HG03280 (cell line): ENCODE results near the gene GALNT18.
A peak's percentile ranks its signal among the peaks of the same experiment; 100 is the strongest.

Experiments used
- ATAC-seq: cut with Tn5 transposase; IDR thresholded peaks from one replicate; pipeline ENCODE4 v1.9.1; 2021; ENCODE audit warnings: mild to moderate bottlenecking, moderate library complexity; ENCODE audit not compliant: unreplicated experiment

Gene GALNT18

GRCh38 chr11:11289669-11290068 is 332.1 kb downstream of the GALNT18 start:
- no peak for ATAC-seq

GRCh38 chr11:11288972-11289616 is 332.7 kb downstream of the GALNT18 start:
- ATAC-seq, result no peak

- ATAC-seq, result no peak
These were observed 337.3 kb downstream of the GALNT18 start for GRCh38 chr11:11284481-11284880.

- no peak for ATAC-seq
These were observed 340.2 kb downstream of the GALNT18 start for GRCh38 chr11:11281626-11282025.

- ATAC-seq, result no peak
These were observed 341.0 kb downstream of the GALNT18 start for GRCh38 chr11:11280826-11281225.

- ATAC-seq, result no peak
These were observed 341.7 kb downstream of the GALNT18 start for GRCh38 chr11:11279956-11280689.

- no peak for ATAC-seq
These were observed 349.6 kb downstream of the GALNT18 start for GRCh38 chr11:11272254-11272653.

GRCh38 chr11:11270236-11270775 is 351.5 kb downstream of the GALNT18 start:
- no peak for ATAC-seq

- ATAC-seq, result no peak
These were observed 353.1 kb downstream of the GALNT18 start for GRCh38 chr11:11268706-11269105.

- no peak for ATAC-seq
These were observed 353.7 kb downstream of the GALNT18 start for GRCh38 chr11:11268119-11268518.

- no peak for ATAC-seq
These were observed 354.5 kb downstream of the GALNT18 start for GRCh38 chr11:11267312-11267711.

GRCh38 chr11:11265994-11266606 is 355.7 kb downstream of the GALNT18 start:
- ATAC-seq, result peak; percentile 55

GRCh38 chr11:11265320-11265719 is 356.5 kb downstream of the GALNT18 start:
- ATAC-seq, result no peak

- no peak for ATAC-seq
These were observed 358.4 kb downstream of the GALNT18 start for GRCh38 chr11:11263238-11264005.

- ATAC-seq, result no peak
These were observed 359.5 kb downstream of the GALNT18 start for GRCh38 chr11:11262171-11262920.

GRCh38 chr11:11261629-11262028 is 360.2 kb downstream of the GALNT18 start:
- ATAC-seq, result no peak

- no peak for ATAC-seq
These were observed 360.9 kb downstream of the GALNT18 start for GRCh38 chr11:11260903-11261302.

- ATAC-seq, result no peak
These were observed 367.8 kb downstream of the GALNT18 start for GRCh38 chr11:11253995-11254394.

GRCh38 chr11:11253497-11253896 is 368.3 kb downstream of the GALNT18 start:
- no peak for ATAC-seq

GRCh38 chr11:11252403-11252802 is 369.4 kb downstream of the GALNT18 start:
- ATAC-seq, result no peak
